H1 (cell line): Measurements from ENCODE around the gene FSTL4. TPM values are rescaled to one million over a fixed set of nuclear protein-coding genes. Genes with fewer than 3 reads are reported as not detected.

Experiments used
- CBX8 ChIP-seq: fragments of 300-800, 300-1000 bp; sonication (generic); IDR thresholded peaks from 2 replicates; pipeline ENCODE4 v1.7.1; 2016; ENCODE audit warnings: low read depth, low read length, borderline replicate concordance
- CTBP2 ChIP-seq: IDR thresholded peaks from 2 replicates; pipeline ENCODE4 v1.7.0; 2011; ENCODE audit warnings: borderline replicate concordance, mild to moderate bottlenecking, moderate library complexity, mixed read lengths, low read length; ENCODE audit not compliant: insufficient read depth, insufficient read length
- EP300 ChIP-seq, 2 experiments: IDR thresholded peaks; 1 replicate in 1 of 2; 2 replicates in 1 of 2; pipeline ENCODE4 v1.6.1; 2011 to 2012; ENCODE audit warnings: low read depth in 2 of 2, low read length in 2 of 2, mild to moderate bottlenecking in 2 of 2, borderline replicate concordance in 1 of 2, inconsistent platforms in 1 of 2, moderate library complexity in 1 of 2
- NRF1 ChIP-seq: IDR thresholded peaks from 2 replicates; pipeline ENCODE4 v1.6.1; 2011; ENCODE audit warnings: mild to moderate bottlenecking, low read depth, low read length, improper control_type of control experiment
- RXRA ChIP-seq: IDR thresholded peaks from 2 replicates; pipeline ENCODE4 v1.6.1; 2011; ENCODE audit warnings: low read depth, mild to moderate bottlenecking, low read length, moderate library complexity; ENCODE audit not compliant: insufficient read depth
- ZNF274 ChIP-seq: IDR thresholded peaks from 2 replicates; pipeline ENCODE4 v1.7.0; 2012; ENCODE audit warnings: low read length, borderline replicate concordance; ENCODE audit errors: extremely low read depth
- polyA plus RNA-seq, 7 experiments: library from polyadenylated mRNA; depleted of rRNA in 3 of 7; stranded (reverse) in 5 of 7; unstranded in 2 of 7; fragments of >200 nt in 5 of 7; fragments of 200-250 nt in 2 of 7; gene quantifications; 1 replicate in 5 of 7; 2 replicates in 1 of 7; 4 replicates in 1 of 7; pipeline versions ENCODE4 v1.2.1 to v1.2.3, GENCODE V29; 2011 to 2013; ENCODE audit warnings: missing spikeins in 2 of 7, mixed read lengths in 2 of 7
- total RNA-seq: library from RNA; stranded (reverse); fragmentation: NEBNext Ultra II Directional; extraction: Animal tissue kit (Norgen Biotek cat#: 25700); gene quantifications from 2 replicates; pipeline ENCODE4 v1.2.1, GENCODE V29; 2021
- TF ChIP-seq, protein P1 (sequence below): fragments of 300-600 bp; sonication (generic); IDR thresholded peaks from 2 replicates; pipeline ENCODE4 v1.7.1; 2012; ENCODE audit warnings: low read length, moderate library complexity, mild to moderate bottlenecking, inconsistent platforms; ENCODE audit not compliant: insufficient replicate concordance

FSTL4 gene
- total and polyA plus RNA-seq, 2 of the 8 experiments (the other 6 are each of a cell fraction or from before 2014, with no cell fraction given), result 3.1 to 4.1 TPM

GRCh38 chr5:133399247-133399891 lies 213.0 kb downstream of the FSTL4 start (continued):
- no peak for TF ChIP-seq ZNF274
- TF ChIP-seq, protein P1, sequence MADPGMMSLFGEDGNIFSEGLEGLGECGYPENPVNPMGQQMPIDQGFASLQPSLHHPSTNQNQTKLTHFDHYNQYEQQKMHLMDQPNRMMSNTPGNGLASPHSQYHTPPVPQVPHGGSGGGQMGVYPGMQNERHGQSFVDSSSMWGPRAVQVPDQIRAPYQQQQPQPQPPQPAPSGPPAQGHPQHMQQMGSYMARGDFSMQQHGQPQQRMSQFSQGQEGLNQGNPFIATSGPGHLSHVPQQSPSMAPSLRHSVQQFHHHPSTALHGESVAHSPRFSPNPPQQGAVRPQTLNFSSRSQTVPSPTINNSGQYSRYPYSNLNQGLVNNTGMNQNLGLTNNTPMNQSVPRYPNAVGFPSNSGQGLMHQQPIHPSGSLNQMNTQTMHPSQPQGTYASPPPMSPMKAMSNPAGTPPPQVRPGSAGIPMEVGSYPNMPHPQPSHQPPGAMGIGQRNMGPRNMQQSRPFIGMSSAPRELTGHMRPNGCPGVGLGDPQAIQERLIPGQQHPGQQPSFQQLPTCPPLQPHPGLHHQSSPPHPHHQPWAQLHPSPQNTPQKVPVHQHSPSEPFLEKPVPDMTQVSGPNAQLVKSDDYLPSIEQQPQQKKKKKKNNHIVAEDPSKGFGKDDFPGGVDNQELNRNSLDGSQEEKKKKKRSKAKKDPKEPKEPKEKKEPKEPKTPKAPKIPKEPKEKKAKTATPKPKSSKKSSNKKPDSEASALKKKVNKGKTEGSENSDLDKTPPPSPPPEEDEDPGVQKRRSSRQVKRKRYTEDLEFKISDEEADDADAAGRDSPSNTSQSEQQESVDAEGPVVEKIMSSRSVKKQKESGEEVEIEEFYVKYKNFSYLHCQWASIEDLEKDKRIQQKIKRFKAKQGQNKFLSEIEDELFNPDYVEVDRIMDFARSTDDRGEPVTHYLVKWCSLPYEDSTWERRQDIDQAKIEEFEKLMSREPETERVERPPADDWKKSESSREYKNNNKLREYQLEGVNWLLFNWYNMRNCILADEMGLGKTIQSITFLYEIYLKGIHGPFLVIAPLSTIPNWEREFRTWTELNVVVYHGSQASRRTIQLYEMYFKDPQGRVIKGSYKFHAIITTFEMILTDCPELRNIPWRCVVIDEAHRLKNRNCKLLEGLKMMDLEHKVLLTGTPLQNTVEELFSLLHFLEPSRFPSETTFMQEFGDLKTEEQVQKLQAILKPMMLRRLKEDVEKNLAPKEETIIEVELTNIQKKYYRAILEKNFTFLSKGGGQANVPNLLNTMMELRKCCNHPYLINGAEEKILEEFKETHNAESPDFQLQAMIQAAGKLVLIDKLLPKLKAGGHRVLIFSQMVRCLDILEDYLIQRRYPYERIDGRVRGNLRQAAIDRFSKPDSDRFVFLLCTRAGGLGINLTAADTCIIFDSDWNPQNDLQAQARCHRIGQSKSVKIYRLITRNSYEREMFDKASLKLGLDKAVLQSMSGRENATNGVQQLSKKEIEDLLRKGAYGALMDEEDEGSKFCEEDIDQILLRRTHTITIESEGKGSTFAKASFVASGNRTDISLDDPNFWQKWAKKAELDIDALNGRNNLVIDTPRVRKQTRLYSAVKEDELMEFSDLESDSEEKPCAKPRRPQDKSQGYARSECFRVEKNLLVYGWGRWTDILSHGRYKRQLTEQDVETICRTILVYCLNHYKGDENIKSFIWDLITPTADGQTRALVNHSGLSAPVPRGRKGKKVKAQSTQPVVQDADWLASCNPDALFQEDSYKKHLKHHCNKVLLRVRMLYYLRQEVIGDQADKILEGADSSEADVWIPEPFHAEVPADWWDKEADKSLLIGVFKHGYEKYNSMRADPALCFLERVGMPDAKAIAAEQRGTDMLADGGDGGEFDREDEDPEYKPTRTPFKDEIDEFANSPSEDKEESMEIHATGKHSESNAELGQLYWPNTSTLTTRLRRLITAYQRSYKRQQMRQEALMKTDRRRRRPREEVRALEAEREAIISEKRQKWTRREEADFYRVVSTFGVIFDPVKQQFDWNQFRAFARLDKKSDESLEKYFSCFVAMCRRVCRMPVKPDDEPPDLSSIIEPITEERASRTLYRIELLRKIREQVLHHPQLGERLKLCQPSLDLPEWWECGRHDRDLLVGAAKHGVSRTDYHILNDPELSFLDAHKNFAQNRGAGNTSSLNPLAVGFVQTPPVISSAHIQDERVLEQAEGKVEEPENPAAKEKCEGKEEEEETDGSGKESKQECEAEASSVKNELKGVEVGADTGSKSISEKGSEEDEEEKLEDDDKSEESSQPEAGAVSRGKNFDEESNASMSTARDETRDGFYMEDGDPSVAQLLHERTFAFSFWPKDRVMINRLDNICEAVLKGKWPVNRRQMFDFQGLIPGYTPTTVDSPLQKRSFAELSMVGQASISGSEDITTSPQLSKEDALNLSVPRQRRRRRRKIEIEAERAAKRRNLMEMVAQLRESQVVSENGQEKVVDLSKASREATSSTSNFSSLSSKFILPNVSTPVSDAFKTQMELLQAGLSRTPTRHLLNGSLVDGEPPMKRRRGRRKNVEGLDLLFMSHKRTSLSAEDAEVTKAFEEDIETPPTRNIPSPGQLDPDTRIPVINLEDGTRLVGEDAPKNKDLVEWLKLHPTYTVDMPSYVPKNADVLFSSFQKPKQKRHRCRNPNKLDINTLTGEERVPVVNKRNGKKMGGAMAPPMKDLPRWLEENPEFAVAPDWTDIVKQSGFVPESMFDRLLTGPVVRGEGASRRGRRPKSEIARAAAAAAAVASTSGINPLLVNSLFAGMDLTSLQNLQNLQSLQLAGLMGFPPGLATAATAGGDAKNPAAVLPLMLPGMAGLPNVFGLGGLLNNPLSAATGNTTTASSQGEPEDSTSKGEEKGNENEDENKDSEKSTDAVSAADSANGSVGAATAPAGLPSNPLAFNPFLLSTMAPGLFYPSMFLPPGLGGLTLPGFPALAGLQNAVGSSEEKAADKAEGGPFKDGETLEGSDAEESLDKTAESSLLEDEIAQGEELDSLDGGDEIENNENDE, result no peak
- no peak for TF ChIP-seq CBX8
- no peak for TF ChIP-seq NRF1
- TF ChIP-seq CTBP2, result no peak
- no peak for TF ChIP-seq EP300 (IDR thresholded peaks at IDR 0.05; ENCODE audit: borderline replicate concordance in 1 of 2, low read depth in 2 of 2, low read length in 2 of 2)
- no peak for TF ChIP-seq RXRA
